GM19463 (cell line): ENCODE results near the gene CIROP.

ENCODE experiments used
- ATAC-seq: cut with Tn5 transposase; IDR thresholded peaks from one replicate; pipeline ENCODE4 v1.9.1; 2021; ENCODE audit warnings: mild to moderate bottlenecking, moderate library complexity; ENCODE audit not compliant: unreplicated experiment

CIROP gene

GRCh38 chr14:23130871-23131270, 26.1 kb upstream of the CIROP start:
- no peak for ATAC-seq

DNA sequence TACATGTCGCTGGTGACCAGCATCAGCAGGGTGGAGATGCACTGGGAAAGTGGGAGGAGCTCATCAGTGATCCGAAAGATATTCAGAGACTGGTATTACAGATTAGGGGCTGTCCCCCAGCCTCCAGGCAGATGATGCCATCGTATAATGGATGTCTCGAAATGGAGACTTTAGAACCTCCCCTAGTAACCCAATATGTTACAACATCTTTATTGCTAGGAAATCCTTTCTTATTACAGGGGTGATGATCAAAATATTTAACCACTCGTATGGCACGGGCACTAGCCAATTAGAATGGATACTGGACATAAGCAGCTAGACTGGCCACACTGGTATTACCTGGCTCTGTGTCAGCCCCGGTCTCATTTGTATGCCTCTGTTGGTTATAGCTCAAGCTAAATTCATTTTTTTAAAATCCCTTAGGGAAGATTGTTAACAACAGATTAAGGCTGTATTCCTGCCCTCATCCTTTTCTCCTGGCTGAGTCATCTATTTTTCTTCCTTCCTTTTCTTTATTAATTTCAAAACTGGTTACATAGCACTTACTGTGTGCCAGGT, 25.0 kb upstream of the CIROP start:
- no peak for ATAC-seq

GRCh38 chr14:23128969-23129758, 24.4 kb upstream of the CIROP start:
- ATAC-seq = no peak

DNA sequence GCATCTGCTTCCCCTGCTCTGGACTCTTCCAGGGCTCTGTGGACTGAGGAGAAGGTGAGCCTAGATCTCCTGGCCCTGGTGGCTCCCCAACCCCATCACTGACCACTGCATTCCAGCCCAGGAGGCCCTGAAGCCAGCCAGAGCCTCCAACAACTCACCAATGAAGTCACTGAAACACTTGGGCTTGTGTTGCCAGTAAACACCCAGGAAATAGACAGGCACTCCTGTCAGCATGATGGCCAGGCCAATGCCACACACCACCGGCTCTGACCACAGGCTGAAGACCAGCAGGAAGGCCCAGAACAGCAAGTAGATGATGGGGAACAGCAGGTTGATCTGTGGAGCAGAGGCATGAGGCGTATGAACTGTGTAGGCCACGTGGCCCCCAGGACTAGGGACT, 23.1 kb upstream of the CIROP start:
- ATAC-seq = no peak

DNA sequence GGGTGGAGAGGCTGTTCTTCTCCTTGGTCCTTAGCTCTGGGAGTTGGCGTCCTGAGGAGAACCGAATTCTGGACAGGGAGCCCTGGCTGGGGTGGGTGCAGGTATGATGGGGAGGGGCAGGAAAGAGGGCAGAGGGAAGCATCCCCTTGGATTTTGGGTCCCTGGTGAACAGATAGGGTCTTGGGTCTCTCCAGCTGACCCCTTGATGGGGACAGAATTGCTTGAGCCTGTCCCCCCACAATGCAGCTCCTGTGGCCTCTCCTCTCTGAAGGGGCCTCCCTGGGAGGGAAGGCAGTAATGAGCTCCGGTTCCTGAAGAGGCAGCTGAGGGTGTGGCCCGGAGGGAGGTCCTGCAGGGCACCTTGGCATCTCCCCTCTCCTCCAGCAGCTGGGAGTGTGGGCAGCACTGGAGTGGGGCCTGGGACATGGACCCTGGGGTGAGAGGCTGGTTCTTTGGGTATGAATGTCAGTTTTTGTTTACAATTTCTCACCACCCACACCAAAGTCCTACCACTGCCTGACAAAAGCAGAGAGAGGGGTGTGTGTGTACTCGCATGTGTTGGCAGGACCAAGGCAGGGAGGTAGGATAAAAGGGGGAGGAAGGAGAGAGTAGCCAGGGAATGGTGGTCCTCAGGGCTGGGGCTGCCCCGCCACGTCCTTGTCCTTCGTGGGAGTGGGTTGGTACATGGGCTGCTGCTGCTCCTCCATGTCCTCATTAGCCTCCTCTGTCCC, 21.9 kb upstream of the CIROP start:
- ATAC-seq = no peak

GRCh38 chr14:23125933-23126524, 21.2 kb upstream of the CIROP start:
- no peak for ATAC-seq

- ATAC-seq = no peak
These were observed 20.2 kb upstream of the CIROP start for GRCh38 chr14:23125011-23125410.

- no peak for ATAC-seq
These were observed 19.7 kb upstream of the CIROP start for GRCh38 chr14:23124337-23124954.

- no peak for ATAC-seq
These were observed 18.6 kb upstream of the CIROP start for GRCh38 chr14:23123419-23123818.

DNA sequence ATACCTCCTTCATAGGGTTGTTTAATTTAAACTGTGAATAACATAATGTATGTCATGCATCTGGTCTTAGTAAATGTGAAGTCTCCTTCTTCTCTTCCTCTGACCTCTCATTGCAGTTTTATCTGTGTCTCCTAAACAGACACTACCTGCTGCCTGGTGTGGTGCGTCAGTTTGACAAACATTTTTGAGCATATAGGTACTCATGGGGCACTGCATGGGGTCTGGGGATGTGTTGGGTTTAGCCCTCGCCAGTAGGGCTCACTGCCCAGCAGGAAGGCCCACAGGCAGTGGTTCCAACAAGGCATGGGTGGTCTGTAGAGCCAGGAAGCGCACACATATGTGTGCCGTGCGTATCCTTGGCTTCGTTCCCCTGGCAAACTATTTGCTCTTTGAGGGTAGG, 17.3 kb upstream of the CIROP start:
- no peak for ATAC-seq

- ATAC-seq = peak; percentile 49
These were observed 16.6 kb upstream of the CIROP start for GRCh38 chr14:23121361-23121771.

DNA sequence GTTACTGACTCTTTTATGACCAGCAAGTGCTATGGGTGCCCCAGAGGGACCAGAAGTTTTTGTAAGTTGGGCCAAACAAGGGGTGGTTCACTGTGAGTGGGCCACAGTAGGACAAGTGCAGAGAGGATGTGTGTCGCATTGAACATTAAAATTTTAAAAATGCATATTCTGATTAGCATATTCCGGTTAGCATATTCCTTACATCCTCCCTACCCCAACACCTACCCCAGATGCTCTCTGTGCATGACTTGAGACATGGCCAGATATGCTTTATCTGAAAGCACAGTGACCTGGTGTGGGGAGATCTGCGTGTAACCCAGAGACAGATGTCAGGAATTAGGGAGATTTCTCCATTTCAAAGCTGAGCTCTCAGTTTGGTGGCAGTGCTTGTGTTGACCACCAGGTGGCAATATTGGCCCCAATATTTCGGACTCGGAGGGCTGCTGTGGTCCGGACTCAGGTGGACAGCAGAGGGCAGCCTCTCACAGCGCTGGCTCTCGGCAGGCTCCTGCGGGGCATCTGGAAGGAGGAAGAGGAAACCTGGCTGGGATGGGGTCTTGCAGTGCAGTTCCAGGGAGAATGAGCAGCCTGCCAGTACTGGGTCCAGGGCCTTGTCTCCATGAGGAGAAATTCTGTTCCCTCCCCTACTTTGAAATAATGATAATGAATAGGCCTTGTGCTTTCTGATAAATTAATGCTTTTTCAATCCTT, 15.9 kb upstream of the CIROP start:
- ATAC-seq = peak; percentile 80

DNA sequence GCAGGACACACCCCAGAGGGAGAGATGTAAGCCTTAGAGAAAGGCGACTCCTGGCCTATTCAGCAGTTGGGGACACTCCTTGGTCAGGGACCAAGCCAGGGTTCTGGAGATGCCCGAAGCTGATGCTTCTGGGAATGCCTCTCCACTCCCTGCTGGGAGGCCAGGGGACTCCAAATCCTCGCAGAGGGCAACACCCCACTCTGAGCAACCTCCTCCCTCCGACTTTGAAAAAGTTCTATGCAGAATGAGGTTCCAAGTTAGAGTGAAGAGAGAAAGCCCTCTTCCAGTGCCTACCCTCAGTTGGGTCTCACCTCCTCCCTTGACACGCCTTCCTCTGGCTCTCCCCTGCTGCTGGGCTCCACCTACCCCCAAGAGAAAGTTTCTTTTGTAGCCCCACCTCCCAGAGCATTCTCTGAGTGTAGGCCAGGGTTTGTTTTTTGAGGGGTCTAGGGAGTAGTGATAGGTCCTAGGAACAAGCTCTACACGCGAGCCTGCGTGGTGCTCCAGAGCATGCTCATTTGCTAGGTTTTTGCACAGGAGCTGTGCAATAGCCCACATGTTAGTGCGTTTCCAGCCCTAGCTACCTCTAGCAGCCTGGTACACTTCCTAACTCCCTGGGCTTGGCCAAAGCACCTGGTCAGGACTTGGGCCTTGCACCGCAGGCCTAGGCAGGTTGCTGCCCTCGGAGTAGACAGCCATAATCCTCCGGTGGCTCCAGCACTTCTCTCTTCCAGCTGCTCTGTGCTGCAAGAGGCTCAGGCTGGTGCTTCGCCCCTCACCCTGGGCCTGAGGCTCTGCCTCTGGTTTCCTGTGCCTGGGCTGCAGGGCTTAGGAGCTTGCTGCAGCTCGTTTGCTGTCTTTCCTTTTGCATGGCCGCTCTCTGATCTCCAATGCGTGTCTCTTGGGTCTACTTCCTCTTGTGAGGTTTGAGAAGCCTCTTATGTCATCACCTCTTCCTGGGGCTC, 14.9 kb upstream of the CIROP start:
- no peak for ATAC-seq

- no peak for ATAC-seq
These were observed 13.9 kb upstream of the CIROP start, which contains the start of gene CEBPE for GRCh38 chr14:23118506-23119362. TSS of gene CEBPE (minus strand) at chr14:23119255. CDS start at chr14:23119091, 164 bp downstream.

GRCh38 chr14:23117371-23118020, 12.7 kb upstream of the CIROP start:
- ATAC-seq = no peak

DNA sequence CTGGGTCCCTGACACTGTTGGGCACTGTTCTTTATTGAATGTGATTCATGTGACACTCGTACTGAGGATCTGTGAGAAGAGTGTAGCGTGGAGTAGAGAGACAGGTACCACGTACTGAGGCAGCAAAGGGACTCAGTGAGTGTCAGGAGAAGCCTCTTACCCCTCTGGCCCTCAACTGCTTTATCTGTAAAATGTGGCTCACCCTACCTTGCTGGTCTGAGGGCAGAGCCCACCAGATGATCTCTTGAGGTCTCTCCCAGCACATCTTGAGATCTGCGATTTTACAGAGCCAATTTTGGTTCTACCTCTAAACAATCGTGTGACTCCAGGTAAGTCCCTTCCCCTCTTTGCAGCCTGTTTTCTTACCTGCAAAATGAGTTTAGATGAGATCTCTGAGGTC, 11.1 kb upstream of the CIROP start:
- no peak for ATAC-seq

DNA sequence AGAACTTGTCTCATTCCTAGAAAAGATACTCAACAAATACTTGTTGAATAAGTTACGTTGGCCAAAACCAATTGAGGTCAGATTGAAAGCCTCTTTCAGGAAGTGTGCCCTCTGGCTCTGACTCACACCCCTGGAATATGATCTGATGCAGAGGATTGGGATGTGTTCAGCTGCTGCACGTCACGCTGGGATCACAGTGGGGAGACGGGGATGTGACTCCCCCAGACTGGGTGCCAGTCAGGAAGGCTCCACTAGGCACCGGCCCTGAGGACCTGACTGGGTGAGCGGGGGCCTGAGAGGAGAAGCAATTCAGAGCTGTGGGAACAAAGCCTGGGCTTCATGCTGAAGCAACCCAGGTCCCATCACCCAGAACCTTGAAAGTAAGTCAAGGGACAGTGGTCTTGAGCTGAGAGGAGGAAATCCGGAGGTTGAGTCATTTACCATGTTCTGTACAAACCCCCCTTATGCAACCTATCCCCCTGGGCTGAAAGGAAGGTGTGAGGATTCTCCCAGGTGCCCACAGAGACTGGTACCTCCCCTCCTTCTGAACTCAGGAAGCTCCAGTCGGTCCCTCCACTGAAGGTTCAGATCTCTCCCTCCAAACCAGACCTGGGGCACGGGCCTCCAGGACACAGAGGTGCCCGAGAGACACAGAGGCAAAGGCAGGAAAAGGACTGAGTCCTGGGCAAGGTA, 10.4 kb upstream of the CIROP start:
- no peak for ATAC-seq
